ENCODE measurements around the gene OVCH1. TPM values are rescaled to one million over a fixed set of nuclear protein-coding genes. Genes with fewer than 3 reads are reported as not detected.

The OVCH1 gene
- total RNA-seq, 1 donor from 2014 or later, result 0.24 TPM

Other genes with a start within 250 kb of the OVCH1 start
- 86.6 TPM for gene ERGIC2, start 116.5 kb downstream of the OVCH1 start, total RNA-seq